Measurements from ENCODE around the gene USP5.
"Not testable (repeated sequence)": the region's sequence is repeated elsewhere in the genome, so short reads cannot be mapped to it uniquely, and the experiment has no call there.

Gene USP5

GRCh38 chr12:6860942-6861341, 9.0 kb downstream of the USP5 start:
- no peak for DNase-seq (ENCODE audit: low spot score)
- TF ChIP-seq CTCF (IDR thresholded peaks at IDR 0.05; ENCODE audit: borderline replicate concordance, control extremely low read depth, extremely low read depth, insufficient read depth, missing control alignments), result no peak
- in situ Hi-C loops (cut with MboI; ENCODE audit: low sequenced_read_pairs, unreplicated experiment), result no loop called here

DNA sequence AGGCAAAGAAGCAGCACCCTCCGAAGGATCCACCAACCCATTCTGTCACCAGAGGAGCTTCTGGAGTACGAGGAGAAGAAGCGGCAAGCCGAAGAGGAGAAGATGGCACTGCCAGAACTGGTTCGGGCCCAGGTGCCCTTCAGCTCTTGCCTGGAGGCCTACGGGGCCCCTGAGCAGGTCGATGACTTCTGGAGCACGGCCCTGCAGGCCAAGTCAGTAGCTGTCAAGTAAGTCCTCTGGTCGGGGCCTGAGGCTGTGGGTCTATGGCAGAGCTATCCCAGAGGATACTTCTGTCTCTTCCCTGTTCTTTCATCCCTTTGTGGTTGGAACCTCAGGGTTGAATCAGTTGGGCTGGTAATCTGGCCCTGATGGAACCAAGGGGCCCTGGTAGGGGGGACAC, 9.4 kb downstream of the USP5 start:
- in situ Hi-C loops (cut with MboI; ENCODE audit: low sequenced_read_pairs, unreplicated experiment), result no loop called here
- TF ChIP-seq CTCF (IDR thresholded peaks at IDR 0.05; ENCODE audit: borderline replicate concordance, control extremely low read depth, extremely low read depth, insufficient read depth, missing control alignments), result no peak
- no peak for DNase-seq (ENCODE audit: low spot score)

DNA sequence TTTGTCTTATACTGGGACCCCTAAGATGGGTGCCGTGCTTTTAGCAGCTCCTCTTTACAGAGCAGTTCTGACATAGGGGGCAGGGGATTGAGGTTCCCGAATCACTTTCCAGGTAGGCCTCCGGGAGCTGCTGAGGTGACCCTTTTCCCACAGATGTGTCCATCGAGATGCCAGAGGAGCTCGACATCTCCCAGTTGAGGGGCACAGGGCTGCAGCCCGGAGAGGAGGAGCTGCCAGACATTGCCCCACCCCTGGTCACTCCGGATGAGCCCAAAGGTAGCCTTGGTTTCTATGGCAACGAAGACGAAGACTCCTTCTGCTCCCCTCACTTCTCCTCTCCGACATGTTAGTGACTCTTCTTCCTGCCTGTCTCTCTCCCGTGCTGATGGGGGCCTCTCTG, 11.1 kb downstream of the USP5 start:
- TF ChIP-seq CTCF (IDR thresholded peaks at IDR 0.05; ENCODE audit: borderline replicate concordance, control extremely low read depth, extremely low read depth, insufficient read depth, missing control alignments), result no peak
- in situ Hi-C loops (cut with MboI; ENCODE audit: low sequenced_read_pairs, unreplicated experiment), result no loop called here
- no peak for DNase-seq (ENCODE audit: low spot score)

DNA sequence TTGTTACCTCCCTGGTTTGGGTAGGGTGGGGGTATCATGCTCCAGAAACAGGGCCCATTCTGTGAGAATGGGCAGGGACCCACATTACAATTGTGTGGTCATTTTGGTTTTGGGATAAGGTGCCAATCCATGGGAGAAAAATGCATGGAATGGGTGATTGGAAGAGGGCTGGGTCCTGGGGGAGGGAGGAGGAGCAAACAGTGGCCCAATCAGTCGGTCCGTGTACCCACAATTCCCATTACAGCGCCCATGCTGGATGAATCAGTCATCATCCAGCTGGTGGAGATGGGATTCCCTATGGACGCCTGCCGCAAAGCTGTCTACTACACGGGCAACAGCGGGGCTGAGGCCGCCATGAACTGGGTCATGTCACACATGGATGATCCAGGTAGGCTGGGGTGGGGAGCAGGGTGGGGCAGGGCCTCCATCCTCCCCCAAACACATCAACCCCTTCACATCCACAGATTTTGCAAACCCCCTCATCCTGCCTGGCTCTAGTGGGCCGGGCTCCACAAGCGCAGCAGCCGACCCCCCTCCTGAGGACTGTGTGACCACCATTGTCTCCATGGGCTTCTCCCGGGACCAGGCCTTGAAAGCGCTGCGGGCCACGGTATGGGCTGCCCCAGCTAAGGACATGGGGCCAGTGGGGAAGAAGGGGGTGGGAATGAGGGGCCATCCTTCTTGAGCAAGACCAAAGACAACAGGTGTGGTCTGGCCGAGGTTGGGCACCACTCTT, 11.8 kb downstream of the USP5 start:
- no peak for TF ChIP-seq CTCF (IDR thresholded peaks at IDR 0.05; ENCODE audit: borderline replicate concordance, control extremely low read depth, extremely low read depth, insufficient read depth, missing control alignments)
- no peak for DNase-seq (ENCODE audit: low spot score)
- in situ Hi-C loops (cut with MboI; ENCODE audit: low sequenced_read_pairs, unreplicated experiment), result no loop called here

- DNase-seq (ENCODE audit: low spot score); in situ Hi-C loops (cut with MboI; ENCODE audit: low sequenced_read_pairs, unreplicated experiment): not testable (repeated sequence)
Observed at GRCh38 chr12:6865307-6865706, 13.4 kb downstream of the USP5 start.

DNA sequence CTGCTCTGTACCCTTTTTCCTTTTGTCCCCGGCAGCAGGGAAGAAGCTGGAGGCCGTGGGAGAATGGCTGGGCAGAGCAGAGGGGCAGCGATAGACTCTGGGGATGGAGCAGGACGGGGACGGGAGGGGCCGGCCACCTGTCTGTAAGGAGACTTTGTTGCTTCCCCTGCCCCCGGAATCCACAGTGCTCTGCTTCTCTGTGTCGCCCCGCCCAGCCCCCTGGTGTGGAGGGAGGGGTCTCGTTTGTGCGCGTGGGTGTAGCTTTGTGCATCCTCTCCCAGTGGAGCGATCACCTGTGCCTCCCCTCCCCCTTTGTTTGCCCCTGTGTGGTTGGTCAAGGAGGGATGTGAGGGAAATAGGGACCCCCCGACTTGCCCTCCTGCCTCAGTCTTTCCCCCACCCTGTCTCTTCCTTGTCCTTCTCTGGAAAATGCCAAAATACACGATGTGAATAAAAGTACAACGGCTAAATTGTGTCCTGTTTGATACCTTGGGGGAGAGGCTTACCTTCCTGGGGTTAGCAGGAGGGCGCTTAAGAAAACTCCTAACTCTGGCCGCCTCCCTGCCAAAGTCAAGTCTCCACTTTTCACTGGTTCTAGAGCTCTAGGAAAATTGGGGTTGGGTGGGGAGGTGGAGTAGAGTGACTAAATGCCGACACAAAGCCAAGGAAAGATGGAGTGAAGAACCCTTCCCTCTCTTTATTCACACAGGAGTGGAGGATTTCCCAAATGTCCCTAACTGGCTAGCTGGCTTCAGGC, 14.4 kb downstream of the USP5 start:
- in situ Hi-C loops (cut with MboI; ENCODE audit: low sequenced_read_pairs, unreplicated experiment), result no loop called here
- DNase-seq (ENCODE audit: low spot score), result no peak
- TF ChIP-seq CTCF (IDR thresholded peaks at IDR 0.05; ENCODE audit: borderline replicate concordance, control extremely low read depth, extremely low read depth, insufficient read depth, missing control alignments), result no peak

GRCh38 chr12:6866920-6867412, 15.0 kb downstream of the USP5 start:
- DNase-seq (ENCODE audit: low spot score), result no peak
- in situ Hi-C loops (cut with MboI; ENCODE audit: low sequenced_read_pairs, unreplicated experiment), result no loop called here
- no peak for TF ChIP-seq CTCF (IDR thresholded peaks at IDR 0.05; ENCODE audit: borderline replicate concordance, control extremely low read depth, extremely low read depth, insufficient read depth, missing control alignments)

All from GM13976 (cell line).